T-cell (primary cell): ENCODE data around the gene DIP2C. TPM values are rescaled to one million over a fixed set of nuclear protein-coding genes. Genes with fewer than 3 reads are reported as not detected.

ENCODE experiments used
- ATAC-seq, 4 experiments: fragments of 200-7000 bp in 3 of 4; fragments of 150-1000 bp in 1 of 4; cut with Tn5 transposase; replicated peaks in 1 of 4; 1 replicate in 3 of 4; 2 replicates in 1 of 4; pipeline ENCODE4 v1.10.0; 2021; ENCODE audit warnings: moderate library complexity in 3 of 4, mild to moderate bottlenecking in 2 of 4, moderate number of reproducible peaks in 1 of 4
- CTCF ChIA-PET, 2 donors: fragments of 300-600 bp; sonication (Branson Sonifier 250); formaldehyde crosslinking; loops; one replicate each; lab custom pipeline; 2022; ENCODE audit warnings: antibody characterized with exemption in 2 of 2; lab: Charles Lee
- POLR2A ChIA-PET, 2 donors: fragments of 300-600 bp; sonication (Branson Sonifier 250); formaldehyde crosslinking; loops; one replicate each; lab custom pipeline; 2022; ENCODE audit warnings: antibody characterized with exemption in 2 of 2; lab: Charles Lee
- DNase-seq, 35 experiments: peaks; one replicate each; pipeline versions ENCODE4 v3.0.0 to v3.0.0-alpha.2; 2013 to 2023
- H3K27ac ChIP-seq: one replicate; pipeline ENCODE4 v1.5.1; 2013; ENCODE audit warnings: low read length
- H3K27me3 ChIP-seq, 2 experiments: replicated peaks in 1 of 2; 1 replicate in 1 of 2; 2 replicates in 1 of 2; pipeline versions ENCODE4 v1.6.1 to v1.7.0; 2013; ENCODE audit warnings: low read length in 1 of 2, mixed read lengths in 1 of 2; ENCODE audit not compliant: control insufficient read depth in 2 of 2, insufficient read depth in 2 of 2; ENCODE audit errors: extremely low read depth in 1 of 2
- H3K36me3 ChIP-seq, 2 donors: 1 replicate in 1 of 2; 2 replicates in 1 of 2; pipeline versions ENCODE4 v1.6.1 to v1.7.0; 2013; ENCODE audit warnings: low read length in 1 of 2; ENCODE audit not compliant: control insufficient read depth in 2 of 2, insufficient read depth in 1 of 2; ENCODE audit errors: extremely low read depth in 1 of 2
- H3K4me1 ChIP-seq, 2 experiments: 1 replicate in 1 of 2; 2 replicates in 1 of 2; pipeline versions ENCODE4 v1.6.1 to v1.7.0; 2013; ENCODE audit warnings: low read length in 2 of 2, mixed read lengths in 1 of 2; ENCODE audit not compliant: insufficient read depth in 2 of 2, control insufficient read depth in 1 of 2; ENCODE audit errors: extremely low read depth in 1 of 2
- H3K4me3 ChIP-seq, 2 donors: 1 replicate in 1 of 2; 2 replicates in 1 of 2; pipeline versions ENCODE4 v1.5.1 to v1.7.0; 2013; ENCODE audit warnings: mild to moderate bottlenecking in 2 of 2, low read length in 1 of 2, moderate library complexity in 1 of 2; ENCODE audit not compliant: control insufficient read depth in 1 of 2; ENCODE audit errors: extremely low read depth in 1 of 2
- H3K9me3 ChIP-seq: 2 replicates; pipeline ENCODE4 v1.7.0; 2013
- H3K27ac Mint-ChIP-seq, 2 donors: one replicate each; pipeline ENCODE4 v1.8.0; 2020 to 2021; ENCODE audit warnings: mild to moderate bottlenecking in 2 of 2, mixed read lengths in 2 of 2
- H3K27me3 Mint-ChIP-seq, 2 donors: one replicate each; pipeline ENCODE4 v1.8.0; 2021 to 2022; ENCODE audit warnings: mixed read lengths in 2 of 2
- H3K36me3 Mint-ChIP-seq: one replicate; pipeline ENCODE4 v1.8.0; 2021; ENCODE audit warnings: mixed read lengths
- H3K4me1 Mint-ChIP-seq, 3 donors: one replicate each; pipeline ENCODE4 v1.8.0; 2020 to 2022; ENCODE audit warnings: mixed read lengths in 3 of 3, mild to moderate bottlenecking in 1 of 3
- H3K4me3 Mint-ChIP-seq, 3 donors: one replicate each; pipeline ENCODE4 v1.8.0; 2020 to 2022; ENCODE audit warnings: mild to moderate bottlenecking in 3 of 3, mixed read lengths in 3 of 3, moderate library complexity in 3 of 3
- H3K9me3 Mint-ChIP-seq, 3 donors: one replicate each; pipeline ENCODE4 v1.8.0; 2020 to 2022; ENCODE audit warnings: mixed read lengths in 3 of 3
- WGBS: methylation state at CpG from one replicate; pipeline ENCODE4 v1.1.5; 2013; ENCODE audit warnings: missing lambda C conversion rate; ENCODE audit not compliant: insufficient coverage; 5-methylcytosine and 5-hydroxymethylcytosine counted together
- total RNA-seq, 35 experiments: library from RNA in 6 of 35; stranded (reverse) in 6 of 35; fragments of 120-200 nt in 1 of 35; gene quantifications; one replicate each; pipeline versions ENCODE4 v1.2.1 to v1.2.4 and lab custom pipeline; 2013 to 2026

DIP2C gene
- total RNA-seq, 5 donors from 2014 or later (not counting 1 experiment from before 2014, with no cell fraction given), result 2.7 to 7.4 (median 4.5) TPM

GRCh38 chr10:474946-475345 lies 214.5 kb downstream of the DIP2C start:
- Histone ChIP-seq H3K9me3 (peaks cover 2% of the 10 kb centered on the region), H3K4me3 (no peak overlapping the region), H3K27ac (no peak overlapping the region), H3K27me3 (no peaks in the 10 kb centered on the region), H3K36me3 (no peaks in the 10 kb centered on the region), H3K4me1 (peaks cover 5 to 16% of the 10 kb centered on the region in 2 experiments)
- Mint-ChIP-seq H3K27ac (no peak overlapping the region), H3K9me3 (peaks cover 0 to 8% (median 5%) of the 10 kb centered on the region in 3 donors), H3K27me3 (no peaks in the 10 kb centered on the region), H3K4me1 (peaks cover 21 to 32% (median 30%) of the 10 kb centered on the region in 3 donors), H3K4me3 (no peak overlapping the region), H3K36me3 (peaks cover 4% of the 10 kb centered on the region)
- 85% methylated on average over 3 of the region's 9 CpGs for WGBS
- ChIA-PET CTCF (no interaction called here), POLR2A (no interaction called here)
- DNase-seq (peak in 2 of 35 experiments; percentile 1 to 3), ATAC-seq (no peak)

GRCh38 chr10:474406-474805 lies 215.1 kb downstream of the DIP2C start:
- no peak overlapping the region for H3K27ac Mint-ChIP-seq
- Histone ChIP-seq H3K4me1 (peaks cover 10 to 21% of the 10 kb centered on the region in 2 experiments), H3K9me3 (peaks cover 2% of the 10 kb centered on the region), H3K27ac (no peak overlapping the region), H3K36me3 (no peaks in the 10 kb centered on the region), H3K27me3 (no peaks in the 10 kb centered on the region), H3K4me3 (no peak overlapping the region)
- POLR2A ChIA-PET, result no interaction called here
- CTCF ChIA-PET, result no interaction called here
- no peak overlapping the region for H3K4me3 Mint-ChIP-seq
- H3K9me3 Mint-ChIP-seq, result peaks cover 0 to 8% (median 5%) of the 10 kb centered on the region in 3 donors
- WGBS, result 81% methylated on average over 8 of the region's 12 CpGs
- no peaks in the 10 kb centered on the region for H3K27me3 Mint-ChIP-seq
- H3K36me3 Mint-ChIP-seq, result peaks cover 4% of the 10 kb centered on the region
- DNase-seq (no peak), ATAC-seq (no peak)
- peaks cover 26 to 36% (median 35%) of the 10 kb centered on the region in 3 donors for H3K4me1 Mint-ChIP-seq

GRCh38 chr10:472241-472910 lies 217.1 kb downstream of the DIP2C start:
- CTCF ChIA-PET, result no interaction called here
- 93% methylated on average over 23 of the region's 31 CpGs for WGBS
- H3K27ac ChIP-seq, result no peak overlapping the region

GRCh38 chr10:470339-471003 lies 219.0 kb downstream of the DIP2C start:
- Mint-ChIP-seq H3K36me3 (no peaks in the 10 kb centered on the region), H3K4me1 (peaks cover 28 to 38% (median 28%) of the 10 kb centered on the region in 3 donors), H3K27ac (peak overlapping the region; percentile 84 to 88), H3K27me3 (no peaks in the 10 kb centered on the region), H3K4me3 (peak overlapping the region; percentile 54 to 69 (median 59)), H3K9me3 (peaks cover 0 to 4% (median 0%) of the 10 kb centered on the region in 3 donors)
- ATAC-seq (peak; percentile 85 to 92 (median 92)), DNase-seq (peak; percentile 32 to 80 (median 56))
- peaks cover 2% of the 10 kb centered on the region for H3K9me3 ChIP-seq
- peak overlapping the region; percentile 40 for H3K27ac ChIP-seq
- H3K4me1 ChIP-seq, result peaks cover 14 to 23% of the 10 kb centered on the region in 2 experiments
- 51% methylated on average over 4 of the region's 20 CpGs for WGBS
- ChIA-PET POLR2A (interaction anchor here in 1 of 2 donors (0.6 kb wide), 1 partner anchor 11 kb away, joined by 3 read pairs; no protein-coding TSS in a partner anchor), CTCF (no interaction called here)
- H3K4me3 ChIP-seq, result peak overlapping the region in 1 of 2 donors; percentile 29
- no peaks in the 10 kb centered on the region for H3K36me3 ChIP-seq
- H3K27me3 ChIP-seq, result no peaks in the 10 kb centered on the region

More at GRCh38 chr10:472241-472910, 217.1 kb downstream of the DIP2C start:
- H3K27ac Mint-ChIP-seq, result no peak overlapping the region
- peaks cover 4% of the 10 kb centered on the region for H3K36me3 Mint-ChIP-seq
- Histone ChIP-seq H3K27me3 (no peaks in the 10 kb centered on the region), H3K9me3 (peaks cover 2% of the 10 kb centered on the region), H3K36me3 (no peaks in the 10 kb centered on the region), H3K4me3 (no peak overlapping the region), H3K4me1 (peaks cover 14 to 23% of the 10 kb centered on the region in 2 experiments)
- ATAC-seq (no peak), DNase-seq (no peak)
- peaks cover 0 to 8% (median 5%) of the 10 kb centered on the region in 3 donors for H3K9me3 Mint-ChIP-seq
- POLR2A ChIA-PET, result interaction anchor here in 1 of 2 donors (0.6 kb wide), 1 partner anchor 564 kb away, joined by 3 read pairs; no protein-coding TSS in a partner anchor
- no peaks in the 10 kb centered on the region for H3K27me3 Mint-ChIP-seq
- peaks cover 33 to 40% (median 36%) of the 10 kb centered on the region in 3 donors for H3K4me1 Mint-ChIP-seq
- no peak overlapping the region for H3K4me3 Mint-ChIP-seq

- Mint-ChIP-seq H3K9me3 (peaks cover 0 to 4% (median 0%) of the 10 kb centered on the region in 3 donors), H3K4me3 (peak overlapping the region; percentile 54 to 69 (median 59)), H3K27ac (peak overlapping the region; percentile 84 to 88), H3K4me1 (peaks cover 28 to 38% (median 28%) of the 10 kb centered on the region in 3 donors), H3K36me3 (no peaks in the 10 kb centered on the region), H3K27me3 (no peaks in the 10 kb centered on the region)
- Histone ChIP-seq H3K36me3 (no peaks in the 10 kb centered on the region), H3K4me3 (peak overlapping the region in 1 of 2 donors; percentile 29), H3K4me1 (peaks cover 14 to 23% of the 10 kb centered on the region in 2 experiments), H3K27ac (peak overlapping the region; percentile 40), H3K27me3 (no peaks in the 10 kb centered on the region), H3K9me3 (no peaks in the 10 kb centered on the region)
- DNase-seq (no peak), ATAC-seq (no peak)
- 100% methylated on average over 4 of the region's 10 CpGs for WGBS
- ChIA-PET POLR2A (no interaction called here), CTCF (no interaction called here)
Observed at GRCh38 chr10:469947-470338, 219.5 kb downstream of the DIP2C start.

- POLR2A ChIA-PET, result interaction anchor here in 1 of 2 donors (0.6 kb wide), 1 partner anchor 583 kb away, joined by 4 read pairs; no protein-coding TSS in a partner anchor
Observed at GRCh38 chr10:459743-460142, 229.7 kb downstream of the DIP2C start.

More at GRCh38 chr10:459743-460142, 229.7 kb downstream of the DIP2C start:
- Mint-ChIP-seq H3K36me3 (peaks cover 23% of the 10 kb centered on the region), H3K4me1 (peaks cover 11 to 24% (median 17%) of the 10 kb centered on the region in 3 donors), H3K9me3 (peaks cover 0 to 5% (median 2%) of the 10 kb centered on the region in 3 donors), H3K27ac (no peak overlapping the region), H3K27me3 (peaks cover 0 to 4% of the 10 kb centered on the region in 2 donors), H3K4me3 (no peak overlapping the region)
- DNase-seq (no peak), ATAC-seq (no peak)
- H3K27me3 ChIP-seq, result peaks cover 0 to 7% of the 10 kb centered on the region in 2 experiments
- H3K4me1 ChIP-seq, result peaks cover 6 to 9% of the 10 kb centered on the region in 2 experiments
- no peak overlapping the region for H3K27ac ChIP-seq
- no peak overlapping the region for H3K4me3 ChIP-seq
- CTCF ChIA-PET, result interaction anchor here in 1 of 2 donors (0.7 kb wide), 1 partner anchor 32 kb away, joined by 6 read pairs; no protein-coding TSS in a partner anchor
- no peaks in the 10 kb centered on the region for H3K36me3 ChIP-seq
- H3K9me3 ChIP-seq, result no peaks in the 10 kb centered on the region
- 86% methylated on average over 7 of the region's 12 CpGs for WGBS
